Stimulated activated CD8-positive, alpha-beta memory T cell treated with anti-CD3 and anti-CD28 coated beads, Interleukin-15, amount 100 ng/mL, for 48 hours (primary cell): ENCODE results near the gene GATM.
"Not testable (repeated sequence)": the region's sequence is repeated elsewhere in the genome, so short reads cannot be mapped to it uniquely, and the experiment has no call there.

Experiments
- DNase-seq, 2 donors: peaks; one replicate each; pipeline ENCODE4 v3.0.0-alpha.2; 2020; ENCODE audit warnings: low read depth in 2 of 2

The GATM gene

DNA sequence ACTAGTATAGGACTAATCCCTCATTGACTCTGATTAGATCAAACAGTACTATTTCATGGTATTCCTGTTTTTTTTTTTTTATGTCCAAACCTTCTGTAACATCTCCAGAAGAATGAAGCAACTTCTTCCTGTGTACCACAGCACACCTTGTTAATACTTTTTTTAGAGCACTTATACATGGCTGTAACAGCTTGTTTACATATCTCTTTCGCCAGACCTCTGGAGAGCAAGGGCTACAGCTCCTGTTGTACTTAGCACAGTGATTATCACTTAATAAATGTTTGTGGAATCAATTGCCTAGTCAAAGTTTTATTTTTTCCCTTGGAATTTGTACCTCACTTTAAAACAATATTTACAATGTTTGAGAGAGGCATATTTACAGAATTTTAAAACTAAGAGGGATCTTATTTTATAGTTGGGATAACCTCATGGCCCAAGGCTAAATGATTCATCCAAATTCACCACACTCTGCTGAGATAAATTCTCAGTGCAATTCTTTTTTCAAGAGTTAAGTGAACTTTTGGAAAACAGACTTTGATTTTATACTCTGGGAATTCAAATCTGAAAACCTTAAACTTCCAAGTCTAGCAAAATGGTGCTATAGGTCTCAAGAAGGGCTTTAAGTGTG, 9.2 kb upstream of the GATM start:
- DNase-seq = no peak

- DNase-seq = no peak
Measured at GRCh38 chr15:45386974-45387373, 8.6 kb upstream of the GATM start.

DNA sequence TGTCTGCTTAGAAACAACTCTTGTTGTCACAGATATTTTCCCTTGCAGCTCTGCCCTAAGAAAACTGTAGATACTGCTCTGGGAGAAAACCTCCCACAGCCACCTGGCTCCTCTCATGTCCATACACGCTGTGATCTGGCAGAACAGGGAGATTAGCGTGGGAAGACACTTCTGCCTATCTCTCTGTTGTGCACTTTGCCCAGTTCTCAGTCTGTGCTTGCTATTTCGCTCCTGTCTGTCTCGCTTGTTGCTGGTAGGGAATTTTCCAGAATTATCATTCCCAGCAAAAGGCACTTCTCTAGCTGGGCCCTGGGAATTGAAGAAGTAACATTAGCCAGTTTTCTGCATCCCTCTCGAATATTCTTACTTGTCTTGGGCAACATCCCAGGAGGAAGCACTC, 8.1 kb upstream of the GATM start:
- DNase-seq = no peak

DNA sequence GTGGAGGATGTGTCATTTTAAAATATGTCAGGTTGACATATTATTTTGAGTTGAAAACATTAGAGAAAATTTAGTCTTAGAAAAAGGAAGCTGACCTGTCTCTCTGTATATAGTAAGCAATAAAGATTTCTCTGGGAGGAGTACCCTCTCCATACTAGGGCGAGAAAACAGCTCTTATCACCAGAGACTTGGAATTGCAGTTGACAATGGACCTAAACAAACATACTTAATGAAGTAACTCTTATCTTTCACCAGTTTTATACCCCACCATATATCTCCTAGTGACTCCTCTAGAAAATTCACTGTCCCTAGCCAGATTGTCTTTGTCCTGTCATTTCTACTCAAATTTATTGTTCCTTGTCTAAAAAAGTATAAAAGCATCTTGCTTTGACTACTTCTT, 7.2 kb upstream of the GATM start:
- no peak for DNase-seq

GRCh38 chr15:45384700-45385099, 6.4 kb upstream of the GATM start:
- no peak for DNase-seq

DNA sequence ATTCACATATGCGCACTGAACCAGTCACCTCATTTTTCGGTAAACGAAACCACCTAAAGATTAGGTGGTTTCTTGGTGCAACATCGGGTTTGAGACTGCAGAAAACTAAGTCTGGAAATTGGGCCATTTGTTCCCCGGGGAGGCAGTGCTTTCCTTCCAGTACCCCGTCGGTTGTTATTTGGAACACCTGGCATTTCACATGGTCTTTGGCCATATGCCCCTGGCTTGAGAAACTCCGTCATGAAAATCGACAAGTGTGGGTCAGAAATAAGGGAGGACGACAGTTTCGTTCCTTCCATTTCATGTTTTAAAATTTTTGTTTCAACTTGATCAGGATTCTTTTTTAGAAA, 544 bp upstream of the GATM start:
- DNase-seq = no peak

DNA sequence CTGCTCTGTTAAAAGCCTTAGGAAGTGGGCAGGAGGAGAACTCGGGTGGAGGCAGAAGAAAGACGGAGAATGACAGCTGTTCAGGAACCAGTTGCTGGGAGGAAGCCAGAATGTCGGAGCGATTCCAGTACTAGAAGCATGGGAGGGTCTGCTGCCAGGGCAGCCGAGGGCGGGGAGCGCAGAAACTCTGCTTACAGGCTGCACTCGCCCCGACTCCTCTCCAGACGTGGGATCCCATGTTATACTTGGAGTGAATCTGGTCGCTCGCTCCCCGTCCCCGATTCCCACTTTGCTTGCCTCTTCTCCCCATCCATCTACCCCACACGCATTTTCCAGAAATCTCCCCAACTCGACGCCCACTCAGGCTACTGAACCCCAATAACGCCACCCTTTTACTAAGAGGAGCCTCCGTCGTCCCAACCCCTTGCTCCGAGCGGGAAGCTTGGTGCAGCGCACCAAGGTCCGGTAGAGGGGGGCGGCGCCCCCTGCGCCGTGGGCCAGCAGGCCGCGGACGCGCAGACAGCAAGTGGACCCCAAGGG, 665 bp downstream of the GATM start:
- no peak for DNase-seq

DNA sequence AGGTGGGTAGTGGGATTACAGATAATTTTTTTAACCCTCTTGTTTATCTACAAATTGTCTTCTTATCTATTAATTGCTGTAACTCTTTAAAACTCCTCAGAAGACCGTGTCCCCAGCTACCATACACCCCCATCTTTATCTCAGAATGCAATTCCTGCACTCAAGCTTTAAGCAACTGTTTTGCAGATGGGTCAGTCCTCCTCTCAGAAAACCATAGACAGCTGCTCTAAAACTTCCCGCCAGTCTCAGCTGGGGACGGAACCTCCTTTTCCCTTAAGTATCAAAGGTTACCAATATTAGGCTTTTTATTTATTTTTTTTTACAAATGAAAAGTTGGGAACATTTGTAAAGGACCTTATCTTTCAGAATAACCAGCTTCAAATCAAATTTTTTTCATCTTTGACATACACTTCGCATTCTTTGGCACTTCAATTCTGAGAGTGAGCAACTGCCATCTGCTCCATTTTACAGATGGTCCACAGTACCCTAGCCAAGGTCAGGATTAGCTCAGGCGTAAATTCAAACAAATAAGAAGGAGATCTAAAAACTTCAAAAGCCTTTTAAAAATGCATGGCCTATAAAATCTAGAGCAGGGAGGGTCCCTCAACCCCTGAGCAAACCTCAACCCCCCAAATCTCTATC, 1.3 kb downstream of the GATM start:
- DNase-seq = no peak

- DNase-seq = no peak
Measured at GRCh38 chr15:45376300-45376928, 1.9 kb downstream of the GATM start.

GRCh38 chr15:45375836-45376235, 2.5 kb downstream of the GATM start:
- no peak for DNase-seq

DNA sequence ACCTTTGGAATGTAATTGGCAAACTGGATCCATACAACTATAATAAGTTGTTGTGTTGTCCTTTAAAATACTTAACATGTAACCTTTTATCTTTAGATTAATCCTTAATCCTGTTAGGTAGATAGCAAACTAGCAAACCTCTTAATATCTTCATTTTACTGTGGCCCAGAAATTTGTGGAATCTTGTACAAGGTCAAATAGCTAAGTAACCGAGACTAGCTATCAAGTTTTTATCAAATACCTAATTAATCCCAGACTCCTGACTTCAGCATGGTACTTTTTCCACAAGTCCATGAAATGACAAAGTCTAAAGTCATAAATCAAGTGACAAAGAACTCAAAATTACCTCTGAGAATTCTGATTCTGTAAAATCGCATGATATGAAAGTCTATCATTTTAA, 4.4 kb downstream of the GATM start:
- DNase-seq = no peak

GRCh38 chr15:45372041-45372995, 6.0 kb downstream of the GATM start:
- no peak for DNase-seq

DNA sequence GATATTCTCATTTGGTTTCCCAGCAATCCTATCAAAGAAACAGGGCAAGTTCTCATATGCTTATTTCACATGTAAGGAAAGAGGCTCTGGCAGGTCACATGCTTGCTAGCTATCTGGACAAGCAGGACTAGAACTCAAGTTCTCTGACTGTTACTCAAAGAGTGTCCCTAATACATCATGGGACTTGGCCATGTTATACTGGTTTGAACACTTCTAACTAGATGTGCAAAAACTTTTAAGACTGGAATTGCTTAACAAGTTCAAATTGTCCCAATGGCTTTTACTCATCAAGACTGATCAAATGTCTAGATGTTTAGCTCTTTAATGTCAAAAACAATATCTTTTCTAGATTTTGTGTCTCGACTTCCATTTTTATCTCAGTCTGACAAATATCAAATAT, 6.8 kb downstream of the GATM start:
- no peak for DNase-seq

- not testable (repeated sequence) for DNase-seq
Measured at GRCh38 chr15:45370042-45370441, 8.3 kb downstream of the GATM start.

GRCh38 chr15:45367222-45367621, 11.1 kb downstream of the GATM start:
- DNase-seq = not testable (repeated sequence)

- DNase-seq = no peak
Measured at GRCh38 chr15:45364271-45364670, 14.1 kb downstream of the GATM start.

- no peak for DNase-seq
Measured at GRCh38 chr15:45363801-45364200, 14.5 kb downstream of the GATM start.

- no peak for DNase-seq
Measured at GRCh38 chr15:45363334-45363733, 15.0 kb downstream of the GATM start.

DNA sequence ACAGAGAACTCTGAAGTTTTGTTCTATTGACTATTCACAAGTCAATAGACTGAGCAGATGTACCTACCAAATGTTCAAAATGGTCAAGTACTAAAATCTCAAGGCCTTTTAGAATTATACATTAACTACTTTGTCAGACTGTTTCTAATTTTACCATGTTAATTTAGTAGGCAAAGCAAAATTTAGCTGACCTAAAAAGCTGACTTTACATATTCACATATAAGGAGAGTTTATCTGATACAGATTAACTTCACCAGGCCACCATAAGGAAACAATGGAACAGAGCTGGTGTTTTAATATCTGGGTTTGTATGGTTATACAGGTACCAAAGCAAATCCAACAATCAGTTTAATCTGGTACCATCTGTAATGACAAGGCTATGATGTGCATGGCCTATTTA, 15.9 kb downstream of the GATM start:
- no peak for DNase-seq

DNA sequence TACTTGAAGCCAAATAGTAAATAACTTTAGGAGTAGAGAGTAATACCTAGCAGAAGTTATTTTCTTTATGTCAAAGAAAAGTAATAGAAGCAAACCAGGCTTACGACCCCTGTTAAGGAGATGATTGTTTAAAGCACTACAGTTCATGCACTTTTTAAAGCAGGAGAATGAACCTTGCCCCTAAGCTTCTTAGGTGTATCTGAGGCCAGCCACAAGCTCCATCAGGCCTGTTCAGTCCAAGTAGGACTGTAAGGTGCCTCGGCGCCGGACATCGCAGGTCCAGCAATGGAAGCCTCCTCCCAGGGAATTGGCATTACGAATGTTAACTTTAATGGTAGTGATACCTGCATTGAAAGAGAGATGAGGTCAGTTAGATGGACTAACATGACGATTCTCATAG, 16.5 kb downstream of the GATM start:
- no peak for DNase-seq

GRCh38 chr15:45355860-45356259, 22.5 kb downstream of the GATM start:
- no peak for DNase-seq

- no peak for DNase-seq
Measured at GRCh38 chr15:45354711-45355110, 23.6 kb downstream of the GATM start.
